Measurements from ENCODE around the gene NCKAP5L. TPM values are rescaled to one million over a fixed set of nuclear protein-coding genes. Genes with fewer than 3 reads are reported as not detected.

Gene NCKAP5L
- total RNA-seq, 1 donor from 2014 or later = 9.9 TPM

DNA sequence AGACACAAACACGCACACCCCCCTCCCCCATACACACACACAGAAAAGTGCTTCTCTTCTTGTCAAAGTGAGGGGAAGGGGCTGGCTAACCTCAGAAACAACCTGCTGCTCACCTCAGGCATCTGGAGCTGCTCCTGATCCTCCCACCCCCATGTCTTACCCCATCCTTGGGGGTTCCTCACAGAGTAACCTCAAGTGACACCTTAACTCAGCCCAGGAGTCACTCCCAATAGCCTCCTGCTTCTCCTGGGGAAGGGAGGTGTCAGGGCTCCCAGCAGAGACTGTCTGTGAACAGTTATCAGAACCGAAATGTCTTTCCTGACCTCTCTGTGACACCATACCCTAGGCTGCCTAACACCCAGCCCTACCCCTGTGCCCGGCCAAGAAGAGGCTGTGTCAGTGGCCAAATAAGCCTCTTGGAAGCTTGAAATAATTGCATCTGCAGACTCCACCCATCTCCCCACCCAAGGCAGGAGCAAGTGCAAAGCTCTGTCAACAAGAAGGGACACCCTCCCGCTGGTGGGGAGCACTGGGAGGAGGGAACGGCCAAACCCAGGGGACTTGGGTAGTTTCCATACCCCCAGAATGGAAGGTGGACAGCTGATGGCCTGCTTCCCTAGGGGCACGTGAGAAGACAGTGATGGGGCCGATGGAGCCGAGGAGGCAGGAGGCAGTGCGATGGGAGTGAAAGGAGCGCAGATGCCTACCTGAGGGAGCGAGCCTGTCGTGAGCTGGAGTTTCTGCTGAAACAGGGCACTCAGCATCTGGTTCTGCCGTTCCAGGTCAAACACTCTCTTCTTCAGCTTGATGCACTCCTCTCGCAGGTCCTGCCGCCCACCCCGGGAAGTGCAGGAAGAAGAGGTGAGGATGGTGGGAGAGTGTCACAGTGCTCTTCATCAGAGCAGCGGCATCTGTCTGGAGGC, 26.8 kb downstream of the NCKAP5L start:
- DNase-seq (ENCODE audit: low spot score) = no peak

- no peak for DNase-seq (ENCODE audit: low spot score)
Measured at GRCh38 chr12:49800421-49801140, 27.6 kb downstream of the NCKAP5L start.

GRCh38 chr12:49798934-49799333, 29.3 kb downstream of the NCKAP5L start:
- no peak for DNase-seq (ENCODE audit: low spot score)

GRCh38 chr12:49798248-49798647, 30.0 kb downstream of the NCKAP5L start:
- no peak for DNase-seq (ENCODE audit: low spot score)

GRCh38 chr12:49797449-49797776, 30.8 kb downstream of the NCKAP5L start:
- no peak for DNase-seq (ENCODE audit: low spot score)

DNA sequence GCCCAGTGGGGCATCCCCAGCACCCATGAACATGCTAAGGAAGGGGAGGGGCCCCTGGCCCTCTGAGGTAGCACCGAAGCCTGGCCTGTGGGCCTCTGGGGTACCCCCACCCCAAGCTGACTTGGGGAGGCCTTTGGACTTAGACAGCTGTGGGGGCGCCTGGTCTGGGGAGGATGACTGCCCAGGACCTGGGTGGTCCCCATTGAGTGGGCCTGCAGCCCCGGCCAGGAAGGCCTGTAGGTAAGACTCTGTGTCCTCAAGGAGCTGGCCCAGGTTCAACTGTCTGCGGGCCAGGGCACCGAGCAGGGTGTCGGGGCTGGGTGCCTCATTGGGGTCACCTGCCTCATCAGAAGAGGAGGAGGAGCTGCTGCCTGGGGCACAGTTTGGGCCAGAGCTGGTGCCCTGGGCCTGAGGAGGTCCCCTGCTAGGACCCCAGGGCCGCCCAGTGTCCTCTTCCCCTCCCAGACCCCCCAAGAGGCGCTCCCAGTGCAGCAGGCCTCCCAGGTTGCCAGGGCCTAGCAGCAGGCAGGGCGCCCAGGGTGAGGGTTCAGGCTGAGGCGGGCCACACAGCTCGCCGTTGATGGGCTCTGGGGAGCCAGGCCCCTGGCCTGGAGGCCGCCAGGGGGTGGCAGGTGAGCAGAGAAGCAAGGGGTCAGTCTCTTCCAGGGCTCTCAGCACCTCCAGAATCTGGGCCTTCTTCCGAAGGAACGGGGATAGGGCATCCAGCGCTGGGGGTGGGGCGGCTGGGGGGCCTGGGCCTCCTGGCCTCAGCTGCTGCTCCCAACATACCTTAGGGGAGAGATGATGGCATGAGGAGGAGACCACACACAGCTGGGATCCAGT, 31.4 kb downstream of the NCKAP5L start:
- DNase-seq (ENCODE audit: low spot score) = no peak

- no peak for DNase-seq (ENCODE audit: low spot score)
Measured at GRCh38 chr12:49796155-49796554, 32.1 kb downstream of the NCKAP5L start.

GRCh38 chr12:49795654-49796105, 32.5 kb downstream of the NCKAP5L start:
- DNase-seq (ENCODE audit: low spot score) = no peak

- no peak for DNase-seq (ENCODE audit: low spot score)
Measured at GRCh38 chr12:49794811-49795653, 33.2 kb downstream of the NCKAP5L start.

DNA sequence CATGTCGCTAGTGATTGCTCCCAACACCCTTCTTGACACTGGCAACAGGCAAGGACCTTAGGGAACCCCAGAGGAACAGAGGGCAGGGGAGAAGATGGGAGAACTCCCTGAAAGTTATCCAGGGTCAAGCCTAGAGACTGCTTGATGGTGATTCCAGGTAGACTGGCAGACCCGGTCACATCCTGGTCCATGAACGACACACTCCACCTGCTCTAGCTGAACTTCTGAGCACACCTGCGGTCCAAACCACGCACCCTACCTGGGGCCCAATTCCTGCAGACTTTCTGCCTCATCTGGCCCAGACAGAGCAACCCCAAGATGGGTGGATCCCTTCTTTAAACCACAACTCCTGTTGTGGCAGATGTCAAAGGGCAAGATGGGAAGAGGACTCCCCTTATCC, 34.2 kb downstream of the NCKAP5L start:
- no peak for DNase-seq (ENCODE audit: low spot score)

DNA sequence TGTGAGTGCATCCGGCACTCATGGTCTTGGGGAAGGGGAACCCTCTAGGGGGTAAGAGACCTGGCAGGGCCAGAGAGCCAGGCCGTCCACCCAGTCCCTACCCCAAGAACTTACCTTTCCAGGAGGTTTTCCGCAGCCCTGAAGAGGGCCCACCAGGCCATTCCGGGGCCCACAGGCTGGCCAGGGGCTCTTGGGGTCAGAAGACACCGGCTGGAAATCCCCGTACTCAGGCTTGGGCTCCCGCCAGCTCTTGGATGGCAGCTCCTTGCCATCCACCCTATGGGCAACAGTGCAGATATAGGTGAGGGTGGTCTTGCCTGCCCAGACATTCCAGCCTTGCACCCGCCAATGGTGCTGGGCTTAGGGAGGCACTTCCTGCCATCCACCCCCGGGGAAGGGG, 34.6 kb downstream of the NCKAP5L start:
- no peak for DNase-seq (ENCODE audit: low spot score)

GRCh38 chr12:49792976-49793580, 35.1 kb downstream of the NCKAP5L start:
- no peak for DNase-seq (ENCODE audit: low spot score)

GRCh38 chr12:49792181-49792970, 35.8 kb downstream of the NCKAP5L start:
- DNase-seq (ENCODE audit: low spot score) = no peak

DNA sequence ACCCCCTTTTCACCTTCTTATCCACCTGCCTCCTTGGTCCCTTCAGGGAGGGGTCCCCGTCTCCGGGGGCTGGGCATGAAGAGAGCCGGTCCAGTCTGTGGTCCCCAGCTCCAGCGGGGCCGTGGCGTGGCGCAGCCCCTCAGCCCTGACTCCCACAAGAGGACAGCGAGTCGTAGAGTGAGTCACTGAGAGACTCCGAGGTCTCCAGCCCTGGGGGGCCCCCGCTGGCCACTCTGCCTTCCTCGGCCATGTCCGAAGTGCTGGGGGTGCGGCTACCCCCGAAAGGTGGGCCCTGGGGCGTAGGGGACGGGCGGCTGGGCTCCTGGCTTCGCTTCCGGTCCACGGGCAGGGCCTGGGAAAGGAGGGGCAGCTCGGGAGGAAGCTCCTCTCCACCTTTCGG, 36.5 kb downstream of the NCKAP5L start:
- no peak for DNase-seq (ENCODE audit: low spot score)

GRCh38 chr12:49790741-49791555, 37.3 kb downstream of the NCKAP5L start:
- no peak for DNase-seq (ENCODE audit: low spot score)

DNA sequence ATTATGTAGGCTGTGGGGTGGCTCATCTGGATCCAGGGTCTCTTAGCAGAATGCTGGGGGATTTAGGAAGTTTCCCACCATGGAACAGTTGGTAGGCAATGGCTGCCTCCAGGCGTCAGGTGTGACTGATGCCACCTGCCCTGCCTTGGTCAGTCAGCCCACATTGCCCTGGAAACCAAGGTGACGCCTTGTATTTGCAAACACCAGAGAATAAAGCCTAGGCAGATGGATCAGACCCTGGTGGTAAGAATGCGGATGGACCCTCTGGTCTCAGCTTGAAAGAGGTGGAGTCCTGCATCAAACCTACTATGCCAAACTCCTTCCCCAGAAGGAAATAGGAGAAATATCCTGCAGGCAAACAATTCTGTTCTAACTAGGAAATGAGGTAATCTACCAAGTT, 38.2 kb downstream of the NCKAP5L start:
- DNase-seq (ENCODE audit: low spot score) = no peak

DNA sequence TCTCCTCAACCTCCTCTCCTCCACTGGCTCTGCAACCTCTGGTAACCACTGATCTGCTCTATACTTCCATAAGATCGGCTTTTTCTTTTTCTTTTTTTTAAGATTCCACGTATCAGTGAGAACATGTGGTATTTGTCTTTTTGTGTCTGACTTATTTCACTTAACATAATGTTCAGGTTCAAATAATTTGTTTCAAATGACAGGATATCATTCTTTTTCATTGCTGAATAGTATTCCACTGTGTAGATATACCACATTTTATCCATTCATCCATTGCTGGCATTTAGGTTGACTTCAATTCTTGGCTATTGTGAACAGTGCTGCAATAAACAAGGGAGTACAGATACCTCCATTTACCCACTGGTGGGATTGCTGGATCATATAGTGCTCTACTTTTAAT, 40.5 kb downstream of the NCKAP5L start:
- DNase-seq (ENCODE audit: low spot score) = no peak

DNA sequence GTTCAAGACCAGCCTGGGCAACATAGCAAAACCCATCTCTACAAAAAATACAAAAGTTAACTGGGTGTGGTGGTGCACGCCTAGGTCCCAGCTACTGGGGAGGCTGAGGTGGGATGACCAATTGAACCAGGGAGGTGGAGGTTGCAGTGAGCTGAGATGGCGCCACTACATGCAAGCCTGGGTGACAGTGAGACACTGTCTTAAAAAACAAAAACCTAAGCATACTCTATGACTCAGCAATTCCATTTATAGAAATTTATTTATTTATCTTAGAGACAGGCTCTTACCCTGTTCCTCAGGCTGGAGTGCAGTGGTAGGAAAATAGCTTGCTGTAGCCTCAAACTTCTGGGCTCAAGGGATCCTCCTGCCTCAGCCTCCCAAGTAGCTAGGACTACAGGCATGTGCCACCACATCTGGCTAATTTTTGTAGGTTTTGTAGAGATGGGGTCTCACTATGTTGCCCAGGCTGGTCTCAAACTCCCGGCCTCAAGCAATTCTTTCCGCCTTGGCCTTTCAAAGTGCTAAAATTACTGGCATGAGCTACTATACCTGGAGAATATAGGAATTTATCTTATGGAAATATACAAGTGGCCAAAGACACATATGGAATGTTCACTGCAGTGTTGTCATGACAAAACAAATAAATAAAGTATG, 43.3 kb downstream of the NCKAP5L start:
- DNase-seq (ENCODE audit: low spot score) = no peak
